Liver (tissue), 9 donors: ENCODE data around the gene PRSS23. TPM values are rescaled to one million over a fixed set of nuclear protein-coding genes. Genes with fewer than 3 reads are reported as not detected.

Experiments
- DNase-seq: peaks from one replicate; pipeline ENCODE4 v3.0.0-alpha.2; 2017; ENCODE audit warnings: low spot score
- H3K27ac ChIP-seq, 2 donors: one replicate each; pipeline ENCODE4 v1.7.0; 2013; ENCODE audit warnings: inconsistent platforms in 2 of 2, low read length in 2 of 2, control low read depth in 1 of 2, low read depth in 1 of 2, mild to moderate bottlenecking in 1 of 2
- H3K27me3 ChIP-seq, 4 donors: one replicate each; pipeline versions ENCODE4 v1.6.1 to v1.7.0; 2013; ENCODE audit warnings: low read length in 3 of 4, inconsistent platforms in 1 of 4, mild to moderate bottlenecking in 1 of 4, moderate library complexity in 1 of 4; ENCODE audit not compliant: control insufficient read depth in 4 of 4, insufficient read depth in 4 of 4
- H3K36me3 ChIP-seq, 4 donors: one replicate each; pipeline versions ENCODE4 v1.6.1 to v1.7.0; 2013; ENCODE audit warnings: low read length in 3 of 4, mild to moderate bottlenecking in 3 of 4, low read depth in 1 of 4, moderate library complexity in 1 of 4; ENCODE audit not compliant: control insufficient read depth in 4 of 4, insufficient read depth in 3 of 4
- H3K4me1 ChIP-seq, 4 donors: one replicate each; pipeline versions ENCODE4 v1.6.1 to v1.7.0; 2013; ENCODE audit warnings: low read length in 3 of 4, mild to moderate bottlenecking in 3 of 4, moderate library complexity in 1 of 4; ENCODE audit not compliant: control insufficient read depth in 4 of 4, insufficient read depth in 4 of 4
- H3K4me3 ChIP-seq, 3 donors: one replicate each; pipeline versions ENCODE4 v1.6.1 to v1.7.0; 2013; ENCODE audit warnings: low read length in 3 of 3, control low read depth in 1 of 3, low read depth in 1 of 3, mild to moderate bottlenecking in 1 of 3
- H3K9ac ChIP-seq, 2 donors: one replicate each; pipeline ENCODE4 v1.7.0; 2013; ENCODE audit warnings: low read length in 2 of 2, mild to moderate bottlenecking in 2 of 2, moderate library complexity in 2 of 2, control low read depth in 1 of 2, low read depth in 1 of 2
- H3K9me3 ChIP-seq, 4 donors: one replicate each; pipeline versions ENCODE4 v1.6.1 to v1.7.0; 2013; ENCODE audit warnings: low read length in 3 of 4; ENCODE audit not compliant: control insufficient read depth in 4 of 4
- CTCF ChIP-seq: fragments of 150-350 bp; IDR thresholded peaks from 2 replicates; pipeline ENCODE4 v1.5.1; 2017; ENCODE audit warnings: improper control_type of control experiment, low read depth, low read length; ENCODE audit not compliant: missing input control
- FOXA2 ChIP-seq: IDR thresholded peaks from 2 replicates; pipeline ENCODE4 v1.6.1; 2016; ENCODE audit warnings: antibody characterized with exemption
- GABPA ChIP-seq, 2 donors: IDR thresholded peaks in 1 of 2; conservative IDR thresholded peaks in 1 of 2; 2 replicates each; pipeline ENCODE4 v1.6.1; 2016; ENCODE audit warnings: antibody characterized with exemption in 2 of 2, mild to moderate bottlenecking in 1 of 2, moderate library complexity in 1 of 2
- HNF4G ChIP-seq: IDR thresholded peaks from 2 replicates; pipeline ENCODE4 v1.6.1; 2016; ENCODE audit warnings: antibody characterized with exemption
- JUND ChIP-seq, 2 donors: IDR thresholded peaks; 2 replicates each; pipeline ENCODE4 v1.6.1; 2016; ENCODE audit warnings: antibody characterized with exemption in 2 of 2
- NR2F2 ChIP-seq: IDR thresholded peaks from 2 replicates; pipeline ENCODE4 v1.6.1; 2016; ENCODE audit warnings: antibody characterized with exemption
- RXRA ChIP-seq, 2 donors: IDR thresholded peaks; 2 replicates each; pipeline ENCODE4 v1.6.1; 2017 to 2018; ENCODE audit warnings: antibody characterized with exemption in 2 of 2, mild to moderate bottlenecking in 1 of 2
- TAF1 ChIP-seq: conservative IDR thresholded peaks from 2 replicates; pipeline ENCODE4 v1.6.1; 2016; ENCODE audit warnings: antibody characterized with exemption, mild to moderate bottlenecking
- YY1 ChIP-seq: IDR thresholded peaks from 2 replicates; pipeline ENCODE4 v1.6.1; 2016; ENCODE audit warnings: antibody characterized with exemption, mild to moderate bottlenecking
- WGBS: extraction: QIAGEN DNeasy Blood & Tissue Kit; methylation state at CpG from one replicate; pipeline ENCODE4 v1.1.7; 2013; 5-methylcytosine and 5-hydroxymethylcytosine counted together
- polyA plus RNA-seq, 2 donors: library from polyadenylated mRNA; stranded (reverse) in 1 of 2; unstranded in 1 of 2; fragments of 200-250 nt in 1 of 2; fragments of >200 nt in 1 of 2; fragmentation: Nextera tagmentation in 1 of 2; extraction: Ambion mirVana in 1 of 2; gene quantifications; one replicate each; pipeline versions ENCODE4 v1.2.1 to v1.2.3, GENCODE V29; 2013 to 2015
- total RNA-seq, 2 donors: library from RNA; depleted of rRNA; stranded (reverse); fragments of >200 nt; gene quantifications; one replicate each; pipeline ENCODE4 v1.2.3, GENCODE V29; 2014
- TF ChIP-seq, protein P1 (sequence below): IDR thresholded peaks from 2 replicates; pipeline ENCODE4 v1.6.1; 2016; ENCODE audit warnings: antibody characterized with exemption
- TF ChIP-seq, protein P2 (sequence below): IDR thresholded peaks from 2 replicates; pipeline ENCODE4 v1.6.1; 2016; ENCODE audit warnings: antibody characterized with exemption
- TF ChIP-seq, protein P3 (sequence below): IDR thresholded peaks from 2 replicates; pipeline ENCODE4 v1.6.1; 2016; ENCODE audit warnings: antibody characterized with exemption, mild to moderate bottlenecking
- TF ChIP-seq, protein P4 (sequence below): IDR thresholded peaks from 2 replicates; pipeline ENCODE4 v1.6.1; 2016; ENCODE audit warnings: antibody characterized with exemption
- donor health status: healthy.
- donor health status: healthy.
- donor health status: healthy.
- donor health status: healthy.
- donor health status: healthy.

The PRSS23 gene
- total and polyA plus RNA-seq, 4 donors: 2.3 to 11.0 (median 7.8) TPM

- Histone ChIP-seq H3K27ac (no peak overlapping the region), H3K9me3 (no peaks in the 10 kb centered on the region), H3K4me3 (no peak overlapping the region), H3K4me1 (no peaks in the 10 kb centered on the region), H3K27me3 (no peaks in the 10 kb centered on the region), H3K36me3 (peaks cover 0 to 3% (median 0%) of the 10 kb centered on the region in 4 donors), H3K9ac (no peak overlapping the region)
- no peak for DNase-seq
- 84% methylated on average over 2 of the region's 2 CpGs for WGBS
- TF ChIP-seq, protein P1, sequence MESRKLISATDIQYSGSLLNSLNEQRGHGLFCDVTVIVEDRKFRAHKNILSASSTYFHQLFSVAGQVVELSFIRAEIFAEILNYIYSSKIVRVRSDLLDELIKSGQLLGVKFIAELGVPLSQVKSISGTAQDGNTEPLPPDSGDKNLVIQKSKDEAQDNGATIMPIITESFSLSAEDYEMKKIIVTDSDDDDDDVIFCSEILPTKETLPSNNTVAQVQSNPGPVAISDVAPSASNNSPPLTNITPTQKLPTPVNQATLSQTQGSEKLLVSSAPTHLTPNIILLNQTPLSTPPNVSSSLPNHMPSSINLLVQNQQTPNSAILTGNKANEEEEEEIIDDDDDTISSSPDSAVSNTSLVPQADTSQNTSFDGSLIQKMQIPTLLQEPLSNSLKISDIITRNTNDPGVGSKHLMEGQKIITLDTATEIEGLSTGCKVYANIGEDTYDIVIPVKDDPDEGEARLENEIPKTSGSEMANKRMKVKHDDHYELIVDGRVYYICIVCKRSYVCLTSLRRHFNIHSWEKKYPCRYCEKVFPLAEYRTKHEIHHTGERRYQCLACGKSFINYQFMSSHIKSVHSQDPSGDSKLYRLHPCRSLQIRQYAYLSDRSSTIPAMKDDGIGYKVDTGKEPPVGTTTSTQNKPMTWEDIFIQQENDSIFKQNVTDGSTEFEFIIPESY: no peak
- TF ChIP-seq NR2F2 (no peak), TAF1 (no peak), HNF4G (no peak), RXRA (IDR thresholded peaks at IDR 0.05) (no peak), FOXA2 (no peak), JUND (IDR thresholded peaks at IDR 0.05) (no peak)
- TF ChIP-seq, protein P2, sequence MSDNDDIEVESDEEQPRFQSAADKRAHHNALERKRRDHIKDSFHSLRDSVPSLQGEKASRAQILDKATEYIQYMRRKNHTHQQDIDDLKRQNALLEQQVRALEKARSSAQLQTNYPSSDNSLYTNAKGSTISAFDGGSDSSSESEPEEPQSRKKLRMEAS: no peak
- TF ChIP-seq, protein P3, sequence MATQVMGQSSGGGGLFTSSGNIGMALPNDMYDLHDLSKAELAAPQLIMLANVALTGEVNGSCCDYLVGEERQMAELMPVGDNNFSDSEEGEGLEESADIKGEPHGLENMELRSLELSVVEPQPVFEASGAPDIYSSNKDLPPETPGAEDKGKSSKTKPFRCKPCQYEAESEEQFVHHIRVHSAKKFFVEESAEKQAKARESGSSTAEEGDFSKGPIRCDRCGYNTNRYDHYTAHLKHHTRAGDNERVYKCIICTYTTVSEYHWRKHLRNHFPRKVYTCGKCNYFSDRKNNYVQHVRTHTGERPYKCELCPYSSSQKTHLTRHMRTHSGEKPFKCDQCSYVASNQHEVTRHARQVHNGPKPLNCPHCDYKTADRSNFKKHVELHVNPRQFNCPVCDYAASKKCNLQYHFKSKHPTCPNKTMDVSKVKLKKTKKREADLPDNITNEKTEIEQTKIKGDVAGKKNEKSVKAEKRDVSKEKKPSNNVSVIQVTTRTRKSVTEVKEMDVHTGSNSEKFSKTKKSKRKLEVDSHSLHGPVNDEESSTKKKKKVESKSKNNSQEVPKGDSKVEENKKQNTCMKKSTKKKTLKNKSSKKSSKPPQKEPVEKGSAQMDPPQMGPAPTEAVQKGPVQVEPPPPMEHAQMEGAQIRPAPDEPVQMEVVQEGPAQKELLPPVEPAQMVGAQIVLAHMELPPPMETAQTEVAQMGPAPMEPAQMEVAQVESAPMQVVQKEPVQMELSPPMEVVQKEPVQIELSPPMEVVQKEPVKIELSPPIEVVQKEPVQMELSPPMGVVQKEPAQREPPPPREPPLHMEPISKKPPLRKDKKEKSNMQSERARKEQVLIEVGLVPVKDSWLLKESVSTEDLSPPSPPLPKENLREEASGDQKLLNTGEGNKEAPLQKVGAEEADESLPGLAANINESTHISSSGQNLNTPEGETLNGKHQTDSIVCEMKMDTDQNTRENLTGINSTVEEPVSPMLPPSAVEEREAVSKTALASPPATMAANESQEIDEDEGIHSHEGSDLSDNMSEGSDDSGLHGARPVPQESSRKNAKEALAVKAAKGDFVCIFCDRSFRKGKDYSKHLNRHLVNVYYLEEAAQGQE: no peak
- TF ChIP-seq, protein P4, sequence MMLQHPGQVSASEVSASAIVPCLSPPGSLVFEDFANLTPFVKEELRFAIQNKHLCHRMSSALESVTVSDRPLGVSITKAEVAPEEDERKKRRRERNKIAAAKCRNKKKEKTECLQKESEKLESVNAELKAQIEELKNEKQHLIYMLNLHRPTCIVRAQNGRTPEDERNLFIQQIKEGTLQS: no peak
Measured at GRCh38 chr11:86784241-86784681, 16.1 kb upstream of the PRSS23 start.

- Histone ChIP-seq H3K9me3 (no peaks in the 10 kb centered on the region), H3K36me3 (peaks cover 0 to 3% (median 0%) of the 10 kb centered on the region in 4 donors), H3K27ac (no peak overlapping the region), H3K4me1 (no peaks in the 10 kb centered on the region), H3K27me3 (no peaks in the 10 kb centered on the region), H3K4me3 (no peak overlapping the region), H3K9ac (no peak overlapping the region)
- no peak for DNase-seq
- TF ChIP-seq, protein P4: no peak
- TF ChIP-seq, protein P1: no peak
- TF ChIP-seq RXRA (IDR thresholded peaks at IDR 0.05) (no peak), HNF4G (no peak), YY1 (no peak), TAF1 (no peak), GABPA (IDR thresholded peaks at IDR 0.05 in 1 of 2, conservative IDR thresholded peaks at IDR 0.05 in 1 of 2) (no peak), JUND (IDR thresholded peaks at IDR 0.05) (no peak), CTCF (no peak), NR2F2 (no peak)
- TF ChIP-seq, protein P3: no peak
- 88% methylated on average over 3 of the region's 3 CpGs for WGBS
Measured at GRCh38 chr11:86785576-86785975, 14.8 kb upstream of the PRSS23 start.
